ENCODE measurements around the gene IQCM. TPM values are rescaled to one million over a fixed set of nuclear protein-coding genes. Genes with fewer than 3 reads are reported as not detected.
"Not testable (repeated sequence)": the region's sequence is repeated elsewhere in the genome, so short reads cannot be mapped to it uniquely, and the experiment has no call there.

The IQCM gene
- polyA plus RNA-seq, 4 donors, result 0.21 TPM; not detected in 3

GRCh38 chr4:149493492-149493891, 322.2 kb downstream of the IQCM start:
- peak in 3 of 4 donors; percentile 1 to 4 (median 2) for DNase-seq (ENCODE audit: low read depth in 4 of 4, low spot score in 3 of 4)

DNA sequence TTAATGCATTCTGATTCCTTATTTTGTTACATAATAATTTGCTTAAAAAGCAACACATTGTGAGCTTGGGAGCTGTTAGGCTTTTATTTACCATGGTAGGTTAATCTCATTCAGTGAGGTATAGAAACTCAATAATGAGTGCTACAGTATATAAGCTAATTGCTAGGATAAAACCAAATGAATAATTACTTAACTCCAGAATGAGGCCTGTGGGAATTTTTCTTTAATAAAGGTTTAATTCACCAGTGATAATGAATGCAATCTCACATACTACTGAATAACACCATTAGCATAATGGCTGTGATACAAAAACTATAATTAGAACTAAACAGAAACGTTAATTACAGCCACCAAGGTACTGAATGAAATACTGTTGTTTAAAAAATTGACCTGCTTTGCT, 326.3 kb downstream of the IQCM start:
- no peak for DNase-seq (ENCODE audit: low read depth in 4 of 4, low spot score in 3 of 4)

DNA sequence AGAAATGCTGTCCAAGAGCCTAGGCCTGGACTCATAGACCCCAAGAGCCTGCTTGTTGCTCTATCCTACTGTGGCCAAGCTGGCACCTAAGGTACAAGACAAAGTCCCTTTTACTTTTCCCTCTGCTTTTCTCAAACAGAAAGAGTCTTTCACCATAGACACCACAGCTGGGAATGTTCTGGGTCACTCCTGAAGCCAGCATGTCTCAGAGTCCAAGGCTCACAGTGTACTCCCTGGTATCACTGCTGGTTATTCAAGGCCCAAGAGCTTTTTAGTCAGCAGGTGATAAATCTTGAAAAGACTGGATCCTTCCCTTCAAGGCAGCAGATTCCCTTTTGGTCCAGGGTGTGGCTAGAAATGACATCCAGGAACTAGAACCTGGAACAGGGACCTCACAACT, 328.8 kb downstream of the IQCM start:
- no peak for DNase-seq (ENCODE audit: low read depth in 4 of 4, low spot score in 3 of 4)

DNA sequence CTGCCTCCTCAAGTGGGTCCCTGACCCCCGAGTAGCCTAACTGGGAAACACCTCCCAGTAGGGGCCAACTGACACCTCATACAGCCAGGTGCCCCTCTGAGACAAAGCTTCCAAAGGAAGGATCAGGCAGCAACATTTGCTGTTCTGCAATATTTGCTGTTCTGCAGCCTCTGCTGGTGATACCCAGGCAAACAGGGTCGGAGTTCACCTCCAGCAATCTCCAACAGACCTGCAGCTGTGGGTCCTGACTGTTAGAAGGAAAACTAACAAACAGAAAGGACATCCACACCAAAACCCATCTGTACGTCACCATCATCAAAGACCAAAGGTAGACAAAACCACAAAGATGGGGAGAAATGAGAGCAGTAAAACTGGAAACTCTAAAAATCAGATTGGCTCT, 347.0 kb downstream of the IQCM start:
- not testable (repeated sequence) for DNase-seq (ENCODE audit: low read depth in 4 of 4, low spot score in 3 of 4)

DNA sequence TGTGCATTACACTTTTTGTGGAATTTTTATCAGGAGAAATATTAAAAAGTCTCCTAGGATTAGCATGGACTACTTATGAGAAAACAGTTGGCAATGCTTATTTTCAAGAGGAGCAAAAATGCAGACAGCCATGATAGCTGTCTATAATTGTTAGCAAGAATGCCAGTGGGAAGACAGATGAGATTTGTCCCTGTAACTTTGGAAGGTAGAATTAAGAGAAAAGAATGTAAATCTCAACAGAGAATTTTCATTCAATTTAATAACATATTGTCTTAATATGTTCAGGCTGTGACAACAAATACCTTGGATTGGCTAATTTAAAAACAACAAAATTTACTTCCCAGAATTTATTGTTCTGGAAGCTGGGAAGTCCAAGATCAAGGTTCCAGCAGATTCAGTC, 349.2 kb downstream of the IQCM start:
- DNase-seq (ENCODE audit: low read depth in 4 of 4, low spot score in 3 of 4), result no peak

DNA sequence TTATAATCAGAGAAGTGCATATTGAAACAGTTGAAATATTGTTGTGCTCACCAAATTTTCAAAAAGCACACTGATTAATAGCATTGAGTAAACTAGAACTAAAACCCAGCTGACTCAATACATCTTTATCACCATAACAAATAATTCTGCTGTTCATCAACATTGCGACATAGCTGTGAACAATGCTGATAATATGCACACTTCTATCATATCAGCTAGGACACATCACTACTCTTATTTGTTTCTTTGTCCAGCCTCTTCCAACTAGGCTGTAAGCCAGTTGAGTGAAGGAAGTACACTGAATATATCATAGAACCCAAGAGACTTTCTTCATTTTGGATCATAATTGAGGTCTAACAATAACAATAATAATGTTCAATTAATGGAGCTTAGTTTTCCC, 349.7 kb downstream of the IQCM start:
- no peak for DNase-seq (ENCODE audit: low read depth in 4 of 4, low spot score in 3 of 4)

DNA sequence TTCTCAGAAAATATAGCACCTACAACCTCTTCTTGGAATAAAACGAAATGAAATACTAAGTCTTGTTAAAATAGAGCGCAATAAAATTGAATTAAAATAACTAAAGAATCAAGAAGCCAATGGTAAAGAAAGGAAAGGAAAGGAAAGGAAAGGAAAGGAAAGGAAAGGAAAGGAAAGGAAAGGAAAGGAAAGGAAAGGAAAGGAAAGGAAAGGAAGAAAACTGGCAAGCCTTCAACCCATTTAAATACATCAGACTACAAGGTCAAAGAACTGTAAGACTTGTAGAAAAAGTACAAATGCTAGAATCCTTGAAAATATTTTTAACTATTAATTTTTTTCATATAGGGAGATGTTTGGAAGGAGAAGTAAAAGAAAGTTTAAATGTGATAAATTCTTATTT, 372.1 kb downstream of the IQCM start:
- DNase-seq (ENCODE audit: low read depth in 4 of 4, low spot score in 3 of 4), result no peak

- DNase-seq (ENCODE audit: low read depth in 4 of 4, low spot score in 3 of 4), result no peak
Observed at GRCh38 chr4:149441338-149441737, 374.3 kb downstream of the IQCM start.

DNA sequence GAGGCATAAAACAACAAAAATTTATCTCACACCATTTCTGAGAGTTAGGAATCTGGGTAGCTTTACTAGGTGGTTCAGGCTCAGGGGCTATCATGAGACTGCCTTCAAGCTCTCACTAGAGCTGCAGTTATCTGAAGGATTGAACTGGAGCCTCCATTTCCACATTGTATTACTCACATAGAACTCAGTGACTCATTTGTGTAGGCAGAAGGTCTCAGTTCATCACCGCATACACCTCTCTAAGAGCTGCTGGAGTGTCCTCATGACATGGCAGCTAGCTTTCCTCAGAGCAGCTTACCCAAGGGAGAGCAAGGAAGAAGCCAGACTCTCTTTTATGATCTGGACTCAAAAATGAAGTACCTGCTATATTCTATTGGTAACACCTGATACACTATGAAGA, 389.2 kb downstream of the IQCM start:
- DNase-seq (ENCODE audit: low read depth in 4 of 4, low spot score in 3 of 4), result no peak

DNA sequence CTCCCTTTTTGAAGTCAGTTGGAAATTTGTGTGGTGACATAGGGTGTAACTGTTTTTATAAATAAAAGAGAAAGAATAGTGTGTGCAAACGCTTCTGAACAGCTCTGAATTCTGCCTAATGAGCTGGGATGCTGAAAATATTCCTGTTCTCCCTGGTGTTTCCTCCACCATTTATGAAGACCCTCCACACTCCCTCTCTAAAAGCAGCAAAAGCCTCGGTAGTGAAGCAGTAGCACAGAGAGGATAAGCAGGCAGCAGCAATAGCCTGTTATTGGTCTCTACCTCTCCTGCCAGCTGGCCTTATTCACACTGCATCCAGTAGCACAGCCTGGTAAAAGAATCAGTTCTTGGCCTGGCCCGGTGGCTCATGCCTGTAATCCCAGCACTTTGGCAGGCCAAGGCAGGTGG, 406.1 kb downstream of the IQCM start:
- no peak for DNase-seq (ENCODE audit: low read depth in 4 of 4, low spot score in 3 of 4)

GRCh38 chr4:149409146-149409545, 406.5 kb downstream of the IQCM start:
- no peak for DNase-seq (ENCODE audit: low read depth in 4 of 4, low spot score in 3 of 4)

- peak in 1 of 4 donors; percentile 2 for DNase-seq (ENCODE audit: low read depth in 4 of 4, low spot score in 3 of 4)
Observed at GRCh38 chr4:149404143-149404542, 411.5 kb downstream of the IQCM start.

DNA sequence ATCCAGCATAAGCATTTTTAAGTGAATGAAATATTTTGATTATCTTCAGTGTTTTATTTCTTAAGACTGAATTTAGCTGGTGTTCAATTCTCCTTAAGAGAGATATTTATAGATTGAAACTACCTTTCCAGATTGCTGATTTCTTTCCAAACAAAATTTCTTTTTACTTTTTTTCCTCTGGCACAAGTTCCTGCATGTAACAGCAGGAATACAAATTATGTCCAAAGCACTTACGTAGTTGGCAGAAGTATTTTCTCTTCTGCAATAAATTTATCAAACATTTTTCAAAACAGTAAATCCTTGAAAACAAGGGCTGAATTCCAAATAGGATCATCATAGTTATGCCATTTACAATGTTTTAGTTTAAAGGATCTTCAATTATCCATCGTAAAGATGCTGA, 412.6 kb downstream of the IQCM start:
- DNase-seq (ENCODE audit: low read depth in 4 of 4, low spot score in 3 of 4), result no peak

GRCh38 chr4:149398993-149399392, 416.6 kb downstream of the IQCM start:
- no peak for DNase-seq (ENCODE audit: low read depth in 4 of 4, low spot score in 3 of 4)

DNA sequence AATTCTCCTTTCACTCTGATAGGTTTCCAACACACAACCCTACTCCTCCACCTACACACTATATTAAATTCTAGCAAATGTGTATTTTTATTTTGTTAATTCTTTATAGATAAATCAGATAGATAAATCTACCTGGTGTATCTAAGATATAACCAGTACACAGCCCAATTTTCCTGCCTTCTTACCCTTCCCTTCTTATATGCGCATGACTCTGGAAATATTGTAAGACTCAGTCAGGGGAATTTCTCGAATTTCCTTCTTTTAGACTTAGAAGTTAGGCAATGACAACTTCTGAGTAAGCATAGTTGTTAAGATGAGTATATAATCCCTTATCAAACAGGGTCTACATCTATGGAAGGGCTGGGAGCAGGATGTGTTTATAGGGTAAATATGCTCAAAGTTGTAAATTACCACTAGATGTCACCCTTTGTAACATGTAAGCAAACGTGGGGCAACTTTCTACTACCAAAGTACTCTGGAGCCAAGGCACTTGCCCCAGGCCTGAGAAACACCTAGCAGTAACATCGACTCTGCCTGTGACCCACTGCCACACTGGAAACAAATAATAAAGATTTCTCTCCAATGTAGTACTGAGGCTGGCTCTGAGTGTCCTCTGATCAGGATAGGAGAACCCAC, 444.7 kb downstream of the IQCM start:
- DNase-seq (ENCODE audit: low read depth in 4 of 4, low spot score in 3 of 4), result peak in 1 of 4 donors; percentile 3

- no peak for DNase-seq (ENCODE audit: low read depth in 4 of 4, low spot score in 3 of 4)
Observed at GRCh38 chr4:149370002-149370401, 445.6 kb downstream of the IQCM start.

DNA sequence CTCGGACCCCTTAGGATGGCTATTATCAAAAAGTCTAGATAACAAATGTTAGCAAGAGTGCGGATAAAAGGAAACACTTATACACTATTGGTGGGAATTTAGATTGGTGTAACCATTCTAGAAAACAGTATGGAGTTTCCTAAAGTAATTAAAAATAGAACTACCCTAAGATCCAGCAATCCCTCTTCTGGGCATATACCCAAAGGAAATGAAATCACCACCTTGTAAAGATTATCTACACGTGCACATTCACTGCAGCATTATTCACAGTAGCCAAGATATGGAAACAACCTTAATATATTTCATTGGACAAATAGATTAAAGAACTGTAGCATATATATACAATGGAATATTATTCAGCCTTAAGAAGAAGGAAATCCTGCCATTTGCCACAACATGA, 462.4 kb downstream of the IQCM start:
- no peak for DNase-seq (ENCODE audit: low read depth in 4 of 4, low spot score in 3 of 4)

GRCh38 chr4:149349541-149349940, 466.1 kb downstream of the IQCM start:
- no peak for DNase-seq (ENCODE audit: low read depth in 4 of 4, low spot score in 3 of 4)

DNA sequence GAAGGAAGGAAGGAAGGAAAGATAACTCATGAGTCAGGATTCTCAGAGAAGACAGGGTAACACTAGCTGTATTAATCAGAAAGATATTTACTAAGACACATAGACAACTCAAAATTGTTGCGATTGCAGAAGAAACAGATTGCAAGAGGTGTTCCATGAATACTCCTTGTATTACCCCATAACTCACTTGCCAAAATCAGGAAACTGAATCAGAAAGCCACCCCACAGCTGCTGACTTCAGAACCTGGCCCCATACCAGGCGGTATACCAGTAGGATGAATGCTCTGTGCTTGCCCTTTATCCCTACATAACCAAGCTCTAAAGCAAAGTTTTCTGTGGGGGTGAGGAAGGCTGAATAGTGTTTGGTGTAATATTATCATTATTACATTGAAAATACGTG, 468.5 kb downstream of the IQCM start:
- no peak for DNase-seq (ENCODE audit: low read depth in 4 of 4, low spot score in 3 of 4)

GRCh38 chr4:149345424-149345823, 470.2 kb downstream of the IQCM start:
- DNase-seq (ENCODE audit: low read depth in 4 of 4, low spot score in 3 of 4), result no peak

GRCh38 chr4:149344436-149344835, 471.2 kb downstream of the IQCM start:
- DNase-seq (ENCODE audit: low read depth in 4 of 4, low spot score in 3 of 4), result no peak

- no peak for DNase-seq (ENCODE audit: low read depth in 4 of 4, low spot score in 3 of 4)
Observed at GRCh38 chr4:149343614-149344013, 472.0 kb downstream of the IQCM start.

DNA sequence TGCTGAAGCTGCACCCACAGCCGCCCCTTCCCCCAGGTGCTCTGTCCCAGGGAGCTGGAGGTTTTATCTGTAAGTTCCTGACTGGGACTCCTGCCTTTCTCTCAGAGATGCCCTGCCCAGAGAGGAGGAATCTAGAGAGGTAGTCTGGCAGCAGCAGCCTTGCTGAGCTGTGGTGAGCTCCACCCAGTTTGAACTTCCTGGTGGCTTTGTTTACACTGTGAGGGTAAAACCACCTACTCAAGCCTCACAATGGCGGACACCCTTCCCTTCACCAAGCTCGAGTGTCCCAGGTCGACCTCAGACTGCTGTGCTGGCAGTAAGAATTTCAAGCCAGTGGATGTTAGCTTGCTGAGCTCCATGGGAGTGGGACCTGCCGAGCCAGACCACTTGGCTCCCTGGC, 474.5 kb downstream of the IQCM start:
- not testable (repeated sequence) for DNase-seq (ENCODE audit: low read depth in 4 of 4, low spot score in 3 of 4)
